GM23338 (cell line): ENCODE results near the gene TEX36. TPM values are rescaled to one million over a fixed set of nuclear protein-coding genes. Genes with fewer than 3 reads are reported as not detected.

Source experiments
- ATAC-seq: fragments of 200-7000 bp; cut with Tn5 transposase; 3 replicates; pipeline ENCODE4 v1.9.1; 2020
- DNase-seq: peaks from one replicate; pipeline ENCODE4 v3.0.0-alpha.2; 2015; ENCODE audit warnings: low spot score
- H2AFZ ChIP-seq: fragments of 200-600 bp; sonication (generic); 2 replicates; pipeline ENCODE4 v1.8.0; 2016; ENCODE audit warnings: antibody characterized with exemption, mild to moderate bottlenecking, moderate library complexity
- H3F3A ChIP-seq: fragments of 200-600 bp; sonication (generic); replicated peaks from 2 replicates; pipeline ENCODE4 v1.8.0; 2017; ENCODE audit warnings: antibody characterized with exemption, mixed run types, low read depth
- H3K27ac ChIP-seq: fragments of 200-600 bp; sonication (generic); 2 replicates; pipeline ENCODE4 v1.6.1; 2016; ENCODE audit warnings: low read depth
- H3K27me3 ChIP-seq: fragments of 200-600 bp; sonication (generic); 2 replicates; pipeline ENCODE4 v1.8.0; 2016; ENCODE audit warnings: mild to moderate bottlenecking, mixed run types, moderate library complexity; ENCODE audit not compliant: insufficient read depth
- H3K36me3 ChIP-seq: fragments of 200-600 bp; sonication (generic); 2 replicates; pipeline ENCODE4 v1.8.0; 2016; ENCODE audit warnings: mild to moderate bottlenecking; ENCODE audit not compliant: insufficient read depth
- H3K4me1 ChIP-seq: fragments of 200-600 bp; sonication (generic); 2 replicates; pipeline ENCODE4 v1.8.0; 2016; ENCODE audit warnings: mild to moderate bottlenecking, moderate library complexity; ENCODE audit not compliant: insufficient read depth
- H3K4me2 ChIP-seq: fragments of 200-600 bp; sonication (generic); 2 replicates; pipeline ENCODE4 v1.7.1; 2017; ENCODE audit warnings: mixed run types
- H3K4me3 ChIP-seq: fragments of 200-600 bp; sonication (generic); 2 replicates; pipeline ENCODE4 v1.6.1; 2016; ENCODE audit warnings: mixed run types
- H3K79me2 ChIP-seq: fragments of 200-600 bp; sonication (generic); replicated peaks from 2 replicates; pipeline ENCODE4 v1.8.0; 2017; ENCODE audit warnings: mild to moderate bottlenecking; ENCODE audit not compliant: insufficient read depth
- H3K9me2 ChIP-seq: fragments of 200-600 bp; sonication (generic); 2 replicates; pipeline ENCODE4 v1.8.0; 2017; ENCODE audit not compliant: insufficient read depth
- H4K20me1 ChIP-seq: fragments of 200-600 bp; sonication (generic); replicated peaks from 2 replicates; pipeline ENCODE4 v1.8.0; 2017; ENCODE audit warnings: mild to moderate bottlenecking; ENCODE audit not compliant: insufficient read depth
- H3K27ac Mint-ChIP-seq: 2 replicates; pipeline ENCODE4 v1.8.0; 2020; ENCODE audit warnings: inconsistent platforms, mild to moderate bottlenecking, moderate library complexity, mixed read lengths
- H3K27me3 Mint-ChIP-seq: 3 replicates; pipeline ENCODE4 v1.8.0; 2022; ENCODE audit warnings: low read depth, mild to moderate bottlenecking, moderate library complexity, mixed read lengths, inconsistent platforms; ENCODE audit not compliant: insufficient read depth, poor library complexity
- H3K36me3 Mint-ChIP-seq: 3 replicates; pipeline ENCODE4 v1.8.0; 2021; ENCODE audit warnings: low read depth, mild to moderate bottlenecking, inconsistent platforms, moderate library complexity, mixed read lengths
- H3K4me1 Mint-ChIP-seq: 3 replicates; pipeline ENCODE4 v1.8.0; 2020; ENCODE audit warnings: mild to moderate bottlenecking, inconsistent platforms, mixed read lengths
- H3K4me3 Mint-ChIP-seq: 3 replicates; pipeline ENCODE4 v1.8.0; 2021; ENCODE audit warnings: moderate library complexity, mild to moderate bottlenecking, inconsistent platforms, mixed read lengths
- H3K9me3 Mint-ChIP-seq: 3 replicates; pipeline ENCODE4 v1.8.0; 2020; ENCODE audit warnings: moderate library complexity, mild to moderate bottlenecking, inconsistent platforms, mixed read lengths
- CREB1 ChIP-seq: fragments of 250-450 bp; sonication (Bioruptor Pico); IDR thresholded peaks from 2 replicates; pipeline ENCODE4 v1.5.0; 2020; ENCODE audit warnings: low read depth, mild to moderate bottlenecking, moderate library complexity
- CTCF ChIP-seq, 2 experiments: fragments of 200-600 bp in 1 of 2; sonication (generic) in 1 of 2; conservative IDR thresholded peaks; 2 replicates each; pipeline versions ENCODE4 v1.5.1 to v1.6.1; 2016 to 2017; ENCODE audit warnings: antibody characterized with exemption in 2 of 2, low read depth in 2 of 2, mild to moderate bottlenecking in 2 of 2, moderate library complexity in 1 of 2
- ETS1 ChIP-seq: IDR thresholded peaks from 2 replicates; pipeline ENCODE4 v1.6.1; 2016; ENCODE audit warnings: antibody characterized with exemption
- EZH2 ChIP-seq: fragments of 200-600 bp; sonication (generic); IDR thresholded peaks from one replicate; pipeline ENCODE4 v1.8.0; 2017; ENCODE audit warnings: antibody characterized with exemption, mild to moderate bottlenecking, low read depth; ENCODE audit not compliant: unreplicated experiment
- EZH2phosphoT487 ChIP-seq: fragments of 200-600 bp; sonication (generic); IDR thresholded peaks from one replicate; pipeline ENCODE4 v1.8.1; 2018; ENCODE audit warnings: antibody characterized with exemption; ENCODE audit not compliant: unreplicated experiment
- JUNB ChIP-seq: IDR thresholded peaks from one replicate; pipeline ENCODE4 v1.6.1; 2016; ENCODE audit warnings: antibody characterized with exemption; ENCODE audit not compliant: unreplicated experiment
- NANOG ChIP-seq: IDR thresholded peaks from 2 replicates; pipeline ENCODE4 v1.6.1; 2016; ENCODE audit warnings: antibody characterized with exemption, borderline replicate concordance
- POLR2AphosphoS5 ChIP-seq: IDR thresholded peaks from 2 replicates; pipeline ENCODE4 v1.6.1; 2016; ENCODE audit warnings: antibody characterized with exemption, low read depth
- REST ChIP-seq: IDR thresholded peaks from one replicate; pipeline ENCODE4 v1.6.1; 2018; ENCODE audit warnings: antibody characterized with exemption; ENCODE audit not compliant: unreplicated experiment
- STAT1 ChIP-seq: IDR thresholded peaks from one replicate; pipeline ENCODE4 v1.6.1; 2016; ENCODE audit warnings: antibody characterized with exemption; ENCODE audit not compliant: unreplicated experiment
- ZNF114 ChIP-seq: fragments of 250-450 bp; sonication (Bioruptor Pico); IDR thresholded peaks from 2 replicates; pipeline ENCODE4 v1.5.0; 2020; ENCODE audit warnings: mild to moderate bottlenecking, moderate library complexity
- ZNF331 ChIP-seq: fragments of 250-450 bp; sonication (Bioruptor Pico); IDR thresholded peaks from 2 replicates; pipeline ENCODE4 v1.5.0; 2020; ENCODE audit warnings: low read depth, mild to moderate bottlenecking, moderate library complexity
- ZNF462 ChIP-seq: fragments of 250-450 bp; sonication (Bioruptor Pico); IDR thresholded peaks from 2 replicates; pipeline ENCODE4 v1.5.0; 2020; ENCODE audit warnings: mild to moderate bottlenecking, moderate library complexity
- polyA plus RNA-seq: library from polyadenylated mRNA; unstranded; fragments of >200 nt; fragmentation: Nextera tagmentation; extraction: Ambion mirVana; gene quantifications from 2 replicates; pipeline ENCODE4 v1.2.1, GENCODE V29; 2016
- total RNA-seq: library from RNA; depleted of rRNA; stranded (reverse); fragments of >200 nt; shearing (Covaris generic); gene quantifications from 2 replicates; pipeline ENCODE4 v1.2.3, GENCODE V29; 2014

Gene TEX36
- total and polyA plus RNA-seq, 2 experiments from 2014 or later: not detected

GRCh38 chr10:125637496-125637895 lies 45.5 kb downstream of the TEX36 start:
- no peaks in the 10 kb centered on the region; the same call in 2 of the 3 replicates for H3K9me3 Mint-ChIP-seq
- H3K27me3 Mint-ChIP-seq: peaks cover 8% of the 10 kb centered on the region
- Histone ChIP-seq H3K27me3 (no peaks in the 10 kb centered on the region), H3K4me3 (no peak overlapping the region), H3K4me1 (no peaks in the 10 kb centered on the region), H3K79me2 (no peaks in the 10 kb centered on the region), H3K27ac (no peak overlapping the region), H3K36me3 (no peaks in the 10 kb centered on the region), H3K9me2 (no peaks in the 10 kb centered on the region), H3F3A (no peaks in the 10 kb centered on the region), H3K4me2 (no peak overlapping the region), H4K20me1 (no peaks in the 10 kb centered on the region), H2AFZ (no peak overlapping the region)
- H3K36me3 Mint-ChIP-seq: no peaks in the 10 kb centered on the region
- ATAC-seq (peak; percentile 41; the same call in 2 of the 3 replicates), DNase-seq (no peak)
- TF ChIP-seq ETS1 (no peak), EZH2 (no peak), EZH2phosphoT487 (no peak), ZNF114 (CRISPR knock-in tag) (no peak), POLR2AphosphoS5 (no peak), CREB1 (no peak), REST (no peak), STAT1 (no peak), CTCF (conservative IDR thresholded peaks at IDR 0.05; ENCODE audit: low read depth in 2 of 2) (no peak), NANOG (no peak), ZNF331 (CRISPR knock-in tag) (no peak), ZNF462 (CRISPR knock-in tag) (no peak), JUNB (no peak)
- no peak overlapping the region for H3K4me3 Mint-ChIP-seq
- H3K4me1 Mint-ChIP-seq: peaks cover 14% of the 10 kb centered on the region
- H3K27ac Mint-ChIP-seq: no peak overlapping the region
